Measurements from ENCODE around the gene PUS1.

Gene PUS1

DNA sequence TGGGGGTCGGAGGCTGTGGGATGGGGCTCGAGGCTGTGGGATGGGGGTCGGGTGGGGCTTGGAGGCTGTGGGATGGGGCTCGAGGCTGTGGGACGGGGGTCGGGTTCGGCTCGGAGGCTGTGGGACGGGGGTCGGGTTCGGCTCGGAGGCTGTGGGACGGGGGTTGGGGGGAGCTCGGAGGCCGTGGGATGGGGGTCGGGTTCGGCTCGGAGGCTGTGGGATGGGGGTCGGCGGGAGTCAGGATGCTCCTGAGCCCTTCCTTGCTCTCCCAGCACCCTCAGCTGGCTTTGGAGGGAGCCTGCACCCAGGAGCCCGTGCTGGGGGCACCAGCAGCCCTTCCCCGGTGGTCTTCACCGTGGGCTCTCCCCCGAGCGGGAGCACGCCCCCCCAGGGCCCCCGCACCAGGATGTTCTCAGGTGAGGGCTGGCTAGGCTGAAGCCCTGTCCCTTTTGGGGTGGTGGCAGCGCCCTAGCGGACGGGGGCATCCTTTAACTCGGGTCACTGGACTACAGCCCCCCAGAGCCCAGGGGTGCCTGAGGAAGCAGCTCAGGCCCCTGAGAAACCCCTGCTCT lies 11.9 kb upstream of the PUS1 start:
- no peak for DNase-seq

DNA sequence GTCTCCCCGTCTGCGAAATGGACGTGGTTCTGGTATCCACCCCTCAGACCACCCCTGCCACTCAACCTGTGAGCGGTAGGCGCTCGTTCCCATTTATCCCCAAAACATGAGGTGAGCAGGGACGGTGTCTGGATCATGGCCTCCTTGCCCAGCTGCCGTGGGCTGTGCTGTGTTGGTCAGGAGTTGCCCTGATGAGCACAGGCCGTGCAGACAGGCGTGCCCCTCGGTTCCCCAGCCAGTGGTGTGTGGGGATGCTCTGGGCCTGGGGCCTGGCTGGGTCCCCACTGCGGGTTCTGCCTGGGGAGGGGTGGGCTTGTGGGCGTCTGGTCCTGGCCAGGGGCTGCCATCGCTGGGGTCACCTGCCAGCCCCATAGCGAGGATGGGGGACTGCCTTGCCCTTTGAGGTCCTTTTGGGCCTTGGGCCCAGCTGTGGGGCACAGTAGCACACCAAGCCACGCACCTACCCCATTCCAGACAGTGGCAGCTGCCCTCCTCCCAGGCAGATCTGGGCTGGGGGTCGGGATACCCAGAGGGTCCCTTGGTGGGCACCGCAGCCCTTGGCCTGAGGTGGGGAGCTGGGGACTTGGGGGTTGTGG lies 11.3 kb upstream of the PUS1 start:
- no peak for DNase-seq

DNA sequence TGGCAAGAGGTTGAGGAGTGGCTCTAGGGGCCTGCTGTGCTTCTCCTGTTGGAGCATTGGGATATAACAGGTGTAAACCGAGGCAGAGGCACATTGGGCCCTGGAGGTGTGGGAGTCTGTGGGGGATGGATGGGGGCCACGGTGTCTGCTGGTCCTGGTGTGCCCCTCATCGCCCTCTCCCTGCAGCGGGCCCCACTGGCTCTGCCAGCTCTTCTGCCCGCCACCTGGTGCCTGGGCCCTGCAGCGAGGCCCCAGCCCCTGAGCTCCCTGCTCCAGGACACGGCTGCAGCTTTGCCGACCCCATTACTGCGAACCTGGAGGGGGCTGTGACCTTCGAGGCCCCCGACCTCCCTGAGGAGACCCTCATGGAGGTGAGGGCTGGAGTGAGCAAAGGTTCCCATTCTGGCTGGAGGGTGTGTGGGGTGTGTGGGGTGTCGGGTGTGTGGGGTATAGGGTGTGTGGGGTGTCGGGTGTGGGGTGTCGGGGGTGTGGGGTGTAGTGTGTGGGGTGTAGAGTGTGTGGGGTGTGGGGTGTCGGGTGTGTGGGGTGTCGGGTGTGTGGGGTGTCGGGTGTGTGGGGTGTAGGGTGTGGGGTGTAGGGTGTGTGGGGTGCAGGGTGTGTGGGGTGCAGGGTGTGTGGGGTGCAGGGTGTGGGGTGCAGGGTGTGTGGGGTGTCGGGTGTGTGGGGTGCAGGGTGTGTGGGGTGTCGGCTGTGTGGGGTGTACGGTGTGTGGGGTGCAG lies 10.6 kb upstream of the PUS1 start:
- no peak for DNase-seq

DNA sequence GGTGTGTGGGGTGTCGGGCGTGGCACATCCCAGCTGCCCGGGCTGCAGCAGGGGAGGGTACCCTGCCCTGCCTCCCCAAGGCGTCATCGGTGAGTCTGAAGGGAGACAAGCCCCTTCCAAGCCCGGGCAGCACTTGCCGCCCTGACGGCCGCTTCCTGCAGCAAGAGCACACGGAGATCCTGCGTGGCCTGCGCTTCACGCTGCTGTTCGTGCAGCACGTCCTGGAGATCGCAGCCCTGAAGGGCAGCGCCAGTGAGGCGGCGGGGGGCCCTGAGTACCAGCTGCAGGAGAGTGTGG lies 10.1 kb upstream of the PUS1 start:
- no peak for DNase-seq

DNA sequence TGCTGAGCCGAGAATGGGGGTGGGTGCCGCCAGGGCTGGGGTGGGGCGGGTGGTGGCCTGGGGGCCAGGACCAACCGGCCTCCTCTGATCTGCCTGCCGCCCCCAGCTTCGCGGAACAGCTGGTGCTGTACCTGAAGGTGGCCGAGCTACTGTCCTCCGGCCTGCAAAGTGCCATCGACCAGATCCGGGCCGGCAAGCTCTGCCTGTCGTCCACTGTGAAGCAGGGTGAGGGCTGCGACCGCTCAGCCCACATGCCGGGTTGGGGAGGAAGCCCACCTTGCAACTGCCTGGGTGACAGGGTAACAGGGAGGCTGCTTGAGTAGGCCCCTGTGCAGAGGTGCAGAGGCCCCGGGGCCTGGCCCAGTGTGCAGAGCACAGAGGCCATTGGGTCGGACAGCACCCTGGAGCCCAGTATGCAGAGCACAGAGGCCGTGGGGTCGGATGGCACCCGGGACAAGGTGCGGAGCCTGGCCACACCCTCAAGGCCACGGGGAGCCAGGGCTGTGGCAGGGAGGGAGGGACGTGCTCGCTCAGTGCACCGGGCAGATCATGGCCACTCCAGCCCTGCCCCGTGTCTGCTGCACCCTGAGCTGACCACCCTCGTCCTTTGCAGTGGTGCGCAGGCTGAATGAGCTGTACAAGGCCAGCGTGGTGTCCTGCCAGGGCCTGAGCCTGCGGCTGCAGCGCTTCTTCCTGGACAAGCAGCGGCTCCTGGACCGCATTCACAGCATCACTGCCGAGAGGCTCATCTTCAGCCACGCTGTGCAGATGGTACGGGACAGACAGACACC lies 9.5 kb upstream of the PUS1 start:
- DNase-seq: no peak

DNA sequence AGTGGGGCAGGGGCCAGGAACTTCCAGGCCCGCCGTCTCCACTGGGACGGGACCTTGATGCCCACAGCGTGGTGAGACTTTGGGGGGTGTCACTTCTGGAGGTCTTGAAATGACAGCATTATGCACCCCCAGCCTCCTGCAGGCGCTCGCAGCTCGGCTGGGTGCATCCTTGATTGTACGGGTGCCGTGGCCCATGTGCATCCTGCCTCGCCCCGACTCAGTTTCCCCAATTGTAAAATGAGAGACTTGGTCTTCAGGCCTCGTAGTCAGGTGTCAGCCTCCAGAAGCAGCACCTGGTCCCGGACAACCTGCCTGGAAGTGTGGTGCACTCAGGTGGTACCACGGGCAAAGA lies 8.9 kb upstream of the PUS1 start:
- DNase-seq: no peak

DNA sequence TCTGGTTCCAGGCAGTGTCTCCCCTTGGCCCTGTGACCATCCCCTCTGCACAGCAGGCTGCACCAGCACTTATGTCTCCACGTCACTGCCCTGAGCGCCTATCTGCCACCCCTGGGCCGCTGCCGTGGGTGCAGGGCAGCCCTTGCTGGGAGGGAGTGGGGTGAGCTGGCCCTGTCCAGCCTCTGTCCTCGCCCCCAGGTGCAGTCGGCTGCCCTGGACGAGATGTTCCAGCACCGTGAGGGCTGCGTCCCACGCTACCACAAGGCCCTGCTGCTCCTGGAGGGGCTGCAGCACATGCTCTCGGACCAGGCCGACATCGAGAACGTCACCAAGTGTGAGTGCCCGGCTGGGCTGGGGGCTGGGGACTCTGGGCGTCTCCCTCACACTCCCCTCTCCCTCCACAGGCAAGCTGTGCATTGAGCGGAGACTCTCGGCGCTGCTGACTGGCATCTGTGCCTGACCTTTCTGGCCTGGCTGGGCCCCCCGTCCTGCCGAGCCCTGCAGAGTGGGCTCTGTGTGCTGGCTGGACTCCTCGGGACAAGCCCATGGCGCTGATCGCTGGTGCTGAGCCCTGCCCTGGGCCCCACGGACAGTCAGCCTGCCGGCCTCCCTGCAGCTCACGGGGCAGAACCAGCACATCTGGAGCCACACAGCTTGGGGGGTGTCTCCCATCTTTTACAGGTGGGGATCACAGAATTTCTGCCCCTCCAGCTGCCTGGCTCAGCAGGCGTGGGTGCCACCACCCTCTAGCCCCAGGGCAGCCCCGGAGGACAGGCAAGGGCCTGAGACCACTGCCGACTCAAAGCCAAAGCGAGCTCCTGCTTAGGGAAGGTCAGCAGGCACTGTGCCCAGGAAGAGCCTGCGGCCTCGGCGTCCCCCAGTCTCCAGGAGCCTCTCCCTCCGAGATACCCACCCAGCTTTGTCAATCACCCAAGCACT lies 7.9 kb upstream of the PUS1 start:
- no peak for DNase-seq

DNA sequence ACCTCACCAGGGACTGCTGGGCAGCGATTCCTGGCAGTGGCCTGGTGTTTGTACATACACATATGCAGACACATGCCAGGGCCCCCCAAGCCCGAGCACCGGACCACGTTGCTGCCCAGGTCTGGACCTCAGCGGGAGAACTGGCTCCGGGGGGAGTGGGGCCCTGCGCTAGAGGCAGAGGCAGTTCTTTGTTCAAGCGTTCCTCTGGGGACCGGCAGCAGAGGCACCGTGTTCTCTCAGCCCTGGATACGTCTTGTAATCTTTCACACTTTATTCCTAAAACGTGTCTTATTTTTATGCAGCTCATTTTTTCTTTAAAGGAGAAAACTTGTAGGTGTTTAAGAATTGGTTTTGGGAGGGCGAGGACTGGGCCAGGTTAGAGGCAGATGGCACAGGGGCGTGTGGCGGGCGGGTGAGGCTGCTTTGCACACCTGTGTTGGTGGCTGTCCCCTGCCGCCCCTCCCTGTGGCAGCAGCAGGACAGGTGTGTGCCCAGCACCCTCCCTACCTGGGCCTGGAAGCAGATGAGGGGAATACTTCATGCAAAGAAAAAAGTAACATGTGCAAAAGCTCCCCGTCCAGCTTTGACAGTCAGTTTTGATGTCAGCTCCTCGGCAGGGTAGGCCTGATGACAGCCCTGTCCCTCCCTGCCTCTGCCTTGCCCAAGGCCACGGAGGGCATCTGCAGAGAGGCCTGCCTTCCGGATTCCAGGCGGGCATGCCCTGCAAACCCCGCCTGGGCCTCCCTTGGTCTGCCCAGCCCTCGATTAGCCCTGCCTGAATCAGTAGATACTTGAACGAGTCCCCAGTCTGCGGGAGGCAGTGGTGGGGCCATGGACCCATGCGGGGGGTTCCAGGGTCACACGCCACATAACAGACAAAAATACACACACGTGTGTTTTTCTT lies 7.0 kb upstream of the PUS1 start:
- no peak for DNase-seq

DNA sequence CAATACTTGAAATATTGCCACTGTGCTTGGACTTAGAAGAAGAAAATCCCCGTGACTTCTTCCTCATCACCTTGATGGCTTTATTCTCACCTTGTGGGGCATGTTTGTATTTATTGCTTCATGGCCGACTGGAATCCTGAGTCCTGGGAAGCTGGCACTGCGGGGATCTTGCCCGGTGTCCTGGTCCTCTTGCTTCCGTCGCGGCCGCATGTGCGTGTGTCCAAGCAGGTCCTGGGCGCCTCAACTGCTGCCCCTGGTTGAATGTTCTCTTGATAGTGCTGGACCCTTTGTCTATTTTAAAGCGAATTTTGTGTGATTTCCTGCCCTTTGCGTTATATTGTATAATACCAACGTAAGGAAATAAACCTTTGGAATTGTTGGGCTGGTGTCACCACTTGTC lies 6.3 kb upstream of the PUS1 start:
- DNase-seq: no peak

DNA sequence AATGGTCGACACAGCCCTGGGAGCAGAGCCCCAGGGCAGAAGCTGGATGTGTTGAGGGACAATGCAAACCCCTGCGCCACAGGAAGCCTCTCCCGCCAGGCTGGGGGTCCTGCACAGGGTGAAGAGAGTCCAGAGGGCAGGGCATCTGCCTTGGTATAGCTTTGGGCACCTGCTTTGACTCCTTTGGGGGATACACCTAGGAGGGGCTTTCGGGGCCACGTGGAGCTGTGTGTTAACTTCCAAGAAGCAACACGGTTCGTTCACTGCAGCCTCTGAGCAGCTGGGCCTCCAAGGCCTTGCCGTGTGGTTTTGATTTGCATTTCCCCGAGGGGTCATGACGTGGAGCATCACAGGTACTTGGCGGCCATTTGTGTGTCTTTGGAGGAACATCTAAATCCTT lies 5.8 kb upstream of the PUS1 start:
- no peak for DNase-seq

DNA sequence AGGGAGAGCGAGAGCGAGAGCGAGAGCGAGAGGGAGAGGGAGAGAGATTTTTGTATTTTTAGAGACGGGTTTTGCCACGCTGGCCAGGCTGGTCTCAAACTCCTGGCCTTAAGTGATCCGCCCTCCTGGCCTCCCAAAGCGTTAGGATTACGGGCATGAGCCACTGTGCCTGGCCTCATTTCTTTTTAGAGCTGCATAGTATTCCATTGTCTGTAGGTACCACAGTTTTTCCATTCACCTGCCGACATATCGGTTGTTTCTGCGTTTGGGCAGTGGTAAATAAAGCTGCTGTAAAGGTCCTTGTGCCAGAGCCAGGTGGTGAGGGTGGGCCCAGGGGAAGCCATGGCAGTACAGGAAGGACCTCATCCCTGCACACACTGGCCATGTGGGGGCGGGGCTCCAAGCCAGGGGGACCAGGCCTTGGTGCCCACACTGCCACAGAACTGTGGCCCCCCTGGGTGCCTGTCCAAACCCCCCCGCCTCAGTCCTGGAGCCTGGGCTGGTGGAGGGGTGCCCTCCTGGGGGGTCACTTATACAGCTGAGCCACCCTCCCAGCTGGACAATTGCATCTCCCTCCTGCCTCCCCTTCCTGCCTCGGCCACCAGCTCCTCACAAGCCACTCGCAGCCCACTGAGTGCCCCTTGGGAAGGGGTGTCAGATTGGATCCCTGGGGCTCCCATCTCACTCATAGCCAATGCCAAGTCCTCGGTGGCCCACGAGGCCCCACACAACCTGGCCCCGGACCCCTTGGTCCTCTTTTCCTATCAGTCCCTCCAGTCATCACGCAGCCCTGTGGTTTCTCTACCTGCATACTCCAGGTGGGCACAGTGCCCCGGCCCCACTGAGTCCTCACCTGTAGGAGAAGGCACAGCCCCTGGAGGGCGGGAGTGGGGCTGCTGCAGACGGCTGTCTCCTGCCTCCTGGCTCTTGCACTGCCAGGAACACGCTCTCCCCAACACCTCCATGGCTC lies 1.7 kb upstream of the PUS1 start:
- no peak for DNase-seq

DNA sequence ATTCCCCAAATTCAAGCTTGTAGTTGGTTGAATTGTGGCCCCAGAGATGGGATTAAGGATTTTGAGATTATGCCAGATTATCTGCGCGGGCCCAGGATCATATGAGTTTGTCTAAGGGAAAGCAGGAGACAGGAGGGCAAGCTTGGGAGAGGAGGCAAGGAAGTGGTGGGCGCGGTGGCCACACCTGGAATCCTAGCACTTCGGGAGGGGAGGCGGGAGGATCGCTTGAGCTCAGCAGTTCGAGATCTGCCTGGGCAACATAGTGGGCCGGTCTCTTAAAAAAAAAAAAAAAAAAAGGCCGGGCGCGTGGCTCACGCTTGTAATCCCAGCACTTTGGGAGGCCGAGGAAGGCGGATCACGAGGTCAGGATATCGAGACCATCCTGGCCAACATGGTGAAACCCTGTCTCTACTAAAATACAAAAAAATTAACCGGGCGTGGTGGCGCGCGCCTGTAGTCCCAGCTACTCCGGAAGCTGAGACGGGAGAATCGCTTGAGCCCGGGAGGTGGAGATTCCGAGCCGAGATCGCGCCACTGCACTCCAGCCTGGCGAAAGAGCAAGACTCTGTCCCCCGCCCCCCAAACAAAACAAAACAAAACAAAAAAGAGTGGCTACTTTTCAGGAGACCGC lies 881 bp upstream of the PUS1 start:
- no peak for DNase-seq

DNA sequence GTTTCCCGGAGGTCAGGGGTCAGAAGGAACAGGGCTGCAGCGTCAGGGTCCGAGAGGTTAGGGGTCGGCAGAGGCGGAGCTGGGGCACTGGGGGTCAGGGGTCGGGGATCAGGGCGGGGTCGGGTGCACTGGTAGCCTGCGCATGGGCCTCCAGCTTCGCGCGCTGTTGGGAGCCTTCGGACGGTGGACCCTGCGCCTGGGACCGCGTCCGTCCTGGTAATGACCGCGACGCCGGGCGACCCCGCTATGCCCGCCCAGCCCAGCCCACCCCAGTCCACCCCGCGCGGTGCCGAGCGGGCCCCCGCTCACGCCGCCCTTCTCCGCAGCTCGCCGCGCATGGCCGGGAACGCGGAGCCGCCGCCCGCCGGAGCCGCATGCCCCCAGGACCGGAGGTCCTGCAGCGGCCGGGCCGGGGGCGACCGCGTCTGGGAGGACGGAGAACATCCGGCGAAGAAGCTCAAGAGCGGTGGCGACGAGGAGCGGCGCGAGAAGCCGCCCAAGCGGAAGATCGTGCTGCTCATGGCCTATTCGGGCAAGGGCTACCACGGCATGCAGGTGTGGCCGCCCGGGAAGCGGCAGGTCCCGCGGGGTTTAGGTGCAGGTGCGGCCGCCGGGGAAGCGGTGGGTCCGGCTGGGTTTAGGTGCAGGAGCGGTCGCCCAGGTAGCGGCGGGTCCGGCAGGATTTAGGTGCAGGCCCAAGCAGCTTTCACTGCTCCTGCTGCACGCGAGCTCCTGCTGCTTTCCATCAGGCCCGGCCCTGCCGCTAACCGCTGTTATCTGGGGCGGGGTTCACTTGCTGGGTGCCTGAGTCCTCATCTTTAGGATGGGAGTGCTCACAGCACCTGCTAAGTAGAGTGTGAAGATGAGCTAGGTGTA lies 743 bp downstream of the PUS1 start:
- DNase-seq: no peak

DNA sequence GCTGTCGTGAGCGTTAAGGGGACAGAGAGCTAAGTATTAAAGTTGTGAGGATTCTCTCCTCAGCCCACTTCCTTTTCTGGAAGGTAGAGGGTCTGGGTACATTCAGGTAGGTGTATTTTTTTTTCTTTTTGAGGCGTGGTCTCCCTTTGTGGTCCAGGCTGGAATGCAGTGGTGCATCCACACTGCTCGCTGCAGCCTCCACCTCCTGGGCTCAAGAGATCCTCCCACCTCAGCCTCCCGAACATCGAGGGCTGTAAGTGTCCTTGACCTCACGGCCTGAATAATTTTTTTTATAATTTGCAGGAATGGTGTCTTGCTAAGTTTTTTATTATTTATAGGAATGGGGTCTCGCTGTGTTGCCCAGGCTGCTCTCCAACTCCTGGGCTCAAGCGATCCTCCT lies 1.4 kb downstream of the PUS1 start:
- DNase-seq: no peak

DNA sequence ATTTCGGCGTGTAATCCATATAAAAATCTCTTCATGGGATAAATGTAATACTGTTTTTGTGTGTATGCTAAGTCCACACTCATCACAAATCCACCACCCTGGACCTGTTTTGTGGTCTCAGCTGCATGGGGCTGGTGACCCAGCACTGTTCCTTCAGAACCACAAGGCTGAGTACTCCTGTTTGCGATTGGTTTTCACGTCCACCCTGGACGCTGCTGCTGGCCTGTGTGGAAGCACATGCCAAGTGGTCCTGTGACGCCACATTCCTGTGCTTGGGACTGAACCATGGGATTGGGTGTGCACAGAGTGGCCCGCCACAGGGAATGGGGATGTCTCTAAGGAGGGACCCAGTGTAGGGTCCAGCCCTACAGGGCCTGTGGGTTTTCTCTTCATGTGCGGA lies 4.3 kb downstream of the PUS1 start:
- DNase-seq: no peak

DNA sequence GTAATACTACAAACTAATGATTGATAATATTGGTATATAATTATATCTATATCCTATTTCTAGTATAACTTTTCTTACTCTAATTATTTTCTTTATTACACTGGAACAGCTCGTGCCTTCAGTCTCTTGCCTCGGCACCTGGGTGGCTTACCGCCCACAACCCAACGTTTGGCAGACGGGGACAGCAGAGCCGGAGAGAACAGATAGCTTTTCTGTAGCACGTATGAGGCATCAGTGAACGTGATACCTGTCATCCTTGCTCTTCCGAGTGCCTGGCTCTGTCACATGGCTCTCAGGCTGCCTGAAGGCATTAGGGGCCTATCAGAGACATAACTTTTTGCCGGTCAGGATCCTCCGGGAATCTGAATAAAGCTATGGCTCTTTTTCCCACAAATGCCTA lies 5.5 kb downstream of the PUS1 start:
- no peak for DNase-seq

DNA sequence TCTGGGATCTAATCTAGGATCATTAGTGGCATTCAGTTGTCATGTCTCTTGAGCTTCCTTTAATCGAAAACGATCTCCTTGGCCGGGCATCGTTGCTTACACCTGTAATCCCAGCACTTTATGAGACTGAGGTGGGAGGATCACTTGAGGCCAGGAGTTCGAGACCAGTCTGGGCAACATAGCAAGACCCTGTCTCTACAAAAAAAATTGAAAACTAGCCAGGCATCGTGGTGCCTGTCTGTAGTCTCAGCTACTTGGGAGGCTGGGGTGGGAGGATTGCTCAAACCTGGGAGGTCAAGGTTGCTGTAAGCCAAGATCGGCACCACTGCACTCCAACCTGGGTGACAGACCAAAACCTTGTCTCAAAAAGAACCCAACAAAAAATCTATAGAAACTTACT lies 9.0 kb downstream of the PUS1 start:
- DNase-seq: no peak

DNA sequence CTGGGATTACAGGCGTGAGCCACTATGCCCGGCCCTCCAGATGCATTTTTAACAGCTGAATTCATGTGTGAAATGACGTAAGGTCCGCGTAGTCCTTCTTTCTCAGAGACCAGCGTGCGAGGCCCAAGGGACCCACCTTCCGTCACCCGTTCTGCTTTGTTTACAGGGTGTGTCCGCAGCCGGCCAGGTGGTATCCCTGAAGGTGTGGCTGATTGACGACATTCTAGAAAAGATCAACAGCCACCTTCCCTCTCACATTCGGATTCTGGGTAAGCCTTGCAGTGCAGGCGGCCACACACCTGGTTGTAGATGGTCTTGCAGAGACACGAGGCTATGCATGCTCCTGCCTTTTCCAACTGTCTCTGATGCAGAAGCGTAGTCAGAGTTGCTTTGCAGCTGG lies 9.9 kb downstream of the PUS1 start:
- no peak for DNase-seq

DNA sequence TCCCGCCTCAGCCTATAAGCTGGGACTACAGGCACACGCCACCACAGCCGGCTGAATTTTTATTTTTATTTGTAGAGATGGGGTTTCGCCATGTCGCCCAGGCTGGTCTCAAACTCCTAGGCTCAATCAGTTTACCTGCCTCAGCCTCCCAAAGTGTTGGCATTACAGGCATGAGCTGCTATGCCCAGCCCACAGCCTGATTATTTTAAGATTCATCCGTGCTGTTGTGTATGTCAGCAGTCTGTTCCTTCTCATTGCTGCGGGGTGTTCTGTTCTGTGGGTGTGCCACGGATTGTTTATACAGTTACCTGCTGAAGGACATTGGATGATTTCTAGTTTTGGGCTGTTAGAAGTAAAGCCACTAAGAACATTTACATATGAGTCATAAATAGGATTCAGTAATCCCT lies 11.1 kb downstream of the PUS1 start:
- DNase-seq: no peak
